Measurements from ENCODE around the gene FSTL3.
"Not testable (repeated sequence)": the region's sequence is repeated elsewhere in the genome, so short reads cannot be mapped to it uniquely, and the experiment has no call there.

Gene FSTL3

DNA sequence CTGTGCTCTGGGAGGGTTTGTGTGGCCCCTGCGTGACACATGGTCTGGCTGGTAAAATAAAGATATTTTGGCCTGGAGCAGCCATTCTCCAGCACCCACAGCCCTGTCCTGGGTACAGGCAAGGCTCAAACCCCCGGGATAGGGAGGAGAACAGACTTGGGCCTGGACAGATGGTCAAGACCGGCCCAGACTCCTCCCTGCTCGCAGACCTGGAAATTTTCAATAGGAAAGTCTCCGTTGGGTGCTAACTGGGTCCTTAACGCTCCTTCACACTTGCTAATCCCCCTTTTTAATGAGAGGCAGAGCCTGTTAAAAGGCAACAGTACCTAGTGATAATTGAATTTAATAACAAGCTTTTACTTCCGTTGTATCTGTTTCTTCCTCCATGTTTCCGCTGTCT lies 35.1 kb downstream of the FSTL3 start:
- DNase-seq, result no peak

- DNase-seq, result no peak
Observed at GRCh38 chr19:715347-715746, 39.2 kb downstream of the FSTL3 start.

- no peak for DNase-seq
Observed at GRCh38 chr19:718251-718951, 42.2 kb downstream of the FSTL3 start.

GRCh38 chr19:718991-719512 lies 42.9 kb downstream of the FSTL3 start:
- no peak for DNase-seq

- no peak for DNase-seq
Observed at GRCh38 chr19:719636-720344, 43.6 kb downstream of the FSTL3 start.

- DNase-seq, result no peak
Observed at GRCh38 chr19:720345-721160, 44.4 kb downstream of the FSTL3 start.

DNA sequence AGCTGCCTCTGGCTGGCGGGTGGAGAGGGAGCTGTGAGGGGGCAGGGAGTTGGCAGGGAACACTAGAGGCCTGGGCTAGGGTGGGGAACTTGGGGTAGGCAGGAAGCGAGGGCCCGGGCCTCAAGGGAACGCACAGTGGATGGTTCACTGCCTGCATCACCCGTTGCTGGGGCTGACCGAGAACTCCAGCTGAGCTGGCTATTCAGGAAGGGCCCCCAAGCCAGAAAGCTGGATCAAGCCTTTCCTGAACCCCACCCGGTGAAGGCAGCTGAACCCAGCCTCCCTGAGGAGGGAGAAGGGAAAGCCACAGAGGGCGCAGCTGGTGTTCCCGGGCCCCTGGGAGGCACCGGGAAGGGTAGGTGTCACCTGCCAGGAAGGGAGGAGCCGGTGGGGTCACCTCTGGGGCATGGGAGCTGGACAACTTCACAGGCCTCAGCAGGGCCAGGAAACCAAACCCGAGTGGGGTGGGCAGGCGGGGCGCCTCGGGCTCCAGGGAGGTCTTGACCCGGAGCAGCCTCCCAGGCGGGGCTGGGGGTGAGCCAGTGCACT lies 46.4 kb downstream of the FSTL3 start:
- no peak for DNase-seq

DNA sequence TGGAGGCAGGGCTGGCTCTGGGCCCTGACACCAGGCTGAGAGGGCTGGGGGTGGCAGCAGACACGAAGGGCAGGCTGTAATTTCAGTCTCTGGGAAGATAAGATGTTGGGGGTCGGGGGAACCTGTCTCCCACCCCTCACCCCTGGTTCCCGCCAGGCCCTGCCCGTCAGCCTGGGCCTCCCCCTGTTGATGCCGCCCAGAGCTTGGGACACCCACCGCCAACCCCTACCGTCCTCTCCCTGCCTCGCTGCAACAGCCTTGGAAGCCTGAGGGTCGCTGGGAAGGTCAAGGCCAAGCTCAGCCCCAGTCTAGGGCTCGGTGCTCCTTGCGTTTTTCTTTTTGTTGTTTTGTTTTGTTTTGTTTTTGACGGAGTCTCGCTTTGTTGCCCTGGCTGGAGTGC lies 47.1 kb downstream of the FSTL3 start:
- no peak for DNase-seq

- DNase-seq, result no peak
Observed at GRCh38 chr19:723714-724113, 47.5 kb downstream of the FSTL3 start.

DNA sequence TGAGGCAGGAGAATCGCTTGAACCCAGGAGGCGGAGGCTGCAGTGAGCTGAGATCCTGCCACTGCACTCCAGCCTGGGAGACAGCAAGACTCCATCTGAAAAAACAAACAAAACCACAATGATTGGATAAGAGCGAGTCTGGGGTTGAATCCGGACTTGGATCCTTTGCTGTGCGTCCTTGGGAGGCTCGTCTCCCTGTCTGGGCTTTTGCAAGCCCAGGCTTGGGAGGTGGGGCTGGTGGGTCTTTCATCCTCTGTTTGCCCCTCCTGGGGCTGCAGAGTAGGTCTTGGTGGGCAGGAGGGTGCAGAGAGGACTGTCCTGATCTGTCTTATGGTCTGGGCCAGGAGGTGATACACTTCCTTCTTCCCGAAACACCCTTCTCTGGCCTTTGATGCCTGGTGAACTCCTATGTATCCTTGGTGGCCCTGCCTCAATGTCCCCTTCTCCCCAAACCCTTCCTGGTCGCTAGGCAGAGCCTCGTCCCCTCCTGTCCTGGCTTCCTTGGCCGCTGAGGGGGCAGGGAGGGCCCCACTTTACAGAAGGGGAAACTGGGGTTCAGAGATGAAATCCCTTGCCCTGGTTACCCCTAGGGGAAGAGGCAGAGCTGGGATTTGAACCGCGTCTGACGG lies 49.4 kb downstream of the FSTL3 start:
- DNase-seq, result no peak

DNA sequence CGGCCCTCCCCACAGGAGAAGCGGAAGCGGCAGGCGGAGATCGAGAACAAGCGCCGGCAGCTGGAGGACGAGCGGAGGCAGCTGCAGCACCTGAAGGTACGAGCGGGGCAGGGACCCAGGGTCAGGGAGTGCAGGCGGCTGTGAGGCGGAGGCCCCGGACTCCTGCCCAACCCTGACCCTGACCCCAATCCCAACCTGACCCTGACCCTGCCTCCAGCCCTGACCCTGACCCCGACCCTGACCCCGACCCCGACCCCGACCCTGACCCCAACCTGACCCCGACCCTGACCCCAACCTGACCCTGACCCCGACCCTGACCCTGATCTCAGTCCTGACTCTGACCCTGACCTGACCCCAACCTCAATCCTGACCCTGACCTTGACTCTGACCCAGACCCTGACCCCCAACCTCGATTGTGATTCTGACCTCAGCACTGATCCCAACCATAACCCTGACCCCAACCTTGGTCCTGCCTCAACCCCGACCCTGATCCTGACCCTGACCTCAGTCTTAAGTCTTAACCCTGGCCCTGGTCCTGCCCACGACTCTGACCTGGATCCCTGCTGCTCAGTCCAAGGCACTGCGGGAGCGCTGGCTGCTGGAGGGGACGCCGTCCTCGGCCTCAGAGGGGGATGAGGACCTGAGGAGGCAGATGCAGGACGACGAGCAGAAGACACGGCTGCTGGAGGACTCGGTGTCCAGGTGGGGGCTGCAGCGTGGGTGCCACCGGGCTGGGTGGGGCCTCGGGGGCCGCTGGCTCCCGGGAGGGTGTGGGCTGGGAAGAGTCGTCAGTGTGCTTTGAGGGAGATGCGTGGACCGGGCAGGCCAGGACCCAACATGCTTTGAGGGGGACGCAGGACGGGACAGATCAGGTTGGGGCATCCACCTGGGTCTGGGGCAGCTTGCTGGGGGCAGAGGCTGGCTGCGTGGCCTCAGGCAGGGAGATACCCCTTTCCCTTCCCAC lies 51.1 kb downstream of the FSTL3 start:
- no peak for DNase-seq

DNA sequence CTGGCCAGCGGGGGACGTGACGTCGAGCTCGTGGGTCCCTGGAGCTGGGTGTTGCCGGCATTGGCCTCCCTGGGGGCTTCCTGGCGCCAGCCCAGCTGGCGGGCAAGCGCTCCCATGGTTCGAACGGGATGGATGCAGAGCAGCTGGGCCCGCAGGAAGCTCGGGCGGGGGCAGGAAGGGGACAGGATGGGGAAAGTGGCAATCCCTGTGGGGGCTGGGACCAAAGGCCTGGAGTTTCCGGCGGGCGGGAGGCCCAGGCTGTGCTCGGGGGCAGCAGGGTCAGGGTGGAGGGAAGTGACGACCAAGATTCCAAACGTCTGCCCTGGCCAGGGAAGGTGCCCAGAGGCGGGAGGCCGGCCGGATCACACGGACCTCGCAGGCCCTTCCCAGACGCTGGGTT lies 51.8 kb downstream of the FSTL3 start:
- no peak for DNase-seq

GRCh38 chr19:729564-729963 lies 53.4 kb downstream of the FSTL3 start:
- not testable (repeated sequence) for DNase-seq

GRCh38 chr19:729965-730668 lies 53.9 kb downstream of the FSTL3 start:
- DNase-seq, result no peak

- no peak for DNase-seq
Observed at GRCh38 chr19:731000-731399, 54.8 kb downstream of the FSTL3 start.

DNA sequence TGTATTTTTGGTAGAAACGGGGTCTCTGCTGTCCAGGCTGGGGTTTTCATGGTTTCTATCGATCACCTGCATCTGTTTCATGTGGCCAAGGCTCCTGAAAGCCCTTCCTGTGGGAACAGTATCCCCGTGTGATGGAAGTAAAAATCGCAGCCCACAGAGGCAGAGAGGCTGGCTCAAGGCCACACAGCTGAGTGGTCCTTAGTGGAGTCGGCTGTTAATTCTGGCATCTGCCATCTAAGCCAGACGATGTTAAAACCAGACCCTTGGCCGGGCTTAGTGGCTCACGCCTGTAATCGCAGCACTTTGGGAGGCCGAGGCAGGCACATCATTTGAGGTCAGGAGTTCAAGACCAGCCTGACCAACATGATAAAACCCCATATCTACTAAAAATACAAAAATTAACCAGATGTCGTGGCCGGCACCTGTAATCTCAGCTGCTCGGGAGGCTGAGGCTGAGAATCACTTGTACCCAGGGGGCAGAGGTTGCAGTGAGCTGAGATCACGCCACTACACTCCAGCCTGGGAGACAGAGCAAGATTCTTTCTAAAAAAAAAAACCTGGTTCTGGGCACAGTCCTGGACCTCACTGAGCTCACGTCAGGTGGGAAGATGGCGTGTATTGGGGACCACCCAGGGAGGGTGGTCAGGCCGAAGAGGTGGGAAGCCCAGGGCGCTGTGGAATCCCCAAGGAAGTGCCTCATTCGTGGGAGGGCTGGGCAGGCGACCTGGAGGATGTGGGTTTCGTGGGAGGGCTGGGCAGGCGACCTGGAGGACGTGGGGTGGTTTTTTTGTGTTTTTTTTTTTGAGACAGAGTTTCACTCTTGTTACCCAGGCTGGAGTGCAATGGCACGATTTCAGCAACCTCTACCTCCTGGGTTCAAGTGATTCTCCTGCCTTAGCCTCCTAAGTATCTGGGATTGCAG lies 56.2 kb downstream of the FSTL3 start:
- DNase-seq, result no peak
